ENCODE measurements around the gene PPIL6.

GRCh38 chr6:109447087-109447486, 6.7 kb upstream of the PPIL6 start:
- no peak for TF ChIP-seq AFF4 (CRISPR knock-in tag; IDR thresholded peaks at IDR 0.05; ENCODE audit: borderline replicate concordance)
- no peak for TF ChIP-seq CTCF (IDR thresholded peaks at IDR 0.05)
- TF ChIP-seq TCF7 (CRISPR knock-in tag; IDR thresholded peaks at IDR 0.05; ENCODE audit: low read depth), result no peak
- no peak for TF ChIP-seq ZNF263 (CRISPR knock-in tag; IDR thresholded peaks at IDR 0.05; ENCODE audit: low read depth)
- TF ChIP-seq ESRRA (CRISPR knock-in tag; IDR thresholded peaks at IDR 0.05; ENCODE audit: borderline replicate concordance), result no peak
- TF ChIP-seq TEAD4 (CRISPR knock-in tag; IDR thresholded peaks at IDR 0.05), result no peak
- no peak for TF ChIP-seq MAX (CRISPR knock-in tag; IDR thresholded peaks at IDR 0.05)
- TF ChIP-seq IRF2 (CRISPR knock-in tag; IDR thresholded peaks at IDR 0.05; ENCODE audit: borderline replicate concordance, low read depth), result no peak
- no peak for TF ChIP-seq HMGXB4 (CRISPR knock-in tag; IDR thresholded peaks at IDR 0.05)
- TF ChIP-seq CBFB (CRISPR knock-in tag; IDR thresholded peaks at IDR 0.05; ENCODE audit: low read depth), result no peak
- no peak for TF ChIP-seq NFE2L1 (CRISPR knock-in tag; IDR thresholded peaks at IDR 0.05)
